IMR-90 (cell line): ENCODE results near the gene HSPA12A. TPM values are rescaled to one million over a fixed set of nuclear protein-coding genes. Genes with fewer than 3 reads are reported as not detected.

ENCODE experiments used
- ATAC-seq: fragments of 200-7000 bp; cut with Tn5 transposase; 2 replicates; pipeline ENCODE4 v1.9.1; 2020; ENCODE audit warnings: low read depth, mild to moderate bottlenecking, moderate library complexity
- BruUV-seq: library from RNA; stranded (reverse); fragments of 400-500 nt; replicated peaks from 2 replicates; lab custom pipeline; 2021; lab: Mats Ljungman, UMichigan
- CTCF ChIA-PET: fragments of 300-600 bp; formaldehyde crosslinking; extraction: SDS; loops from one replicate; lab custom pipeline; 2021; ENCODE audit warnings: antibody characterized with exemption; lab: Yijun Ruan, JAX
- POLR2A ChIA-PET: fragments of 300-600 bp; sonication (Branson Sonifier 250); formaldehyde crosslinking; loops from one replicate; lab custom pipeline; 2022; ENCODE audit warnings: antibody characterized with exemption; ENCODE audit not compliant: unreplicated experiment; lab: Charles Lee
- DNase-seq: peaks from one replicate; pipeline ENCODE4 v3.0.0; 2013
- H2AFZ ChIP-seq: replicated peaks from 2 replicates; pipeline ENCODE3; 2013; ENCODE audit warnings: low read length, mild to moderate bottlenecking; ENCODE audit not compliant: poor library complexity
- H2AK5ac ChIP-seq: 2 replicates; pipeline ENCODE4 v1.6.1; 2013; ENCODE audit warnings: low read depth, low read length, inconsistent platforms
- H2AK9ac ChIP-seq: replicated peaks from 2 replicates; pipeline ENCODE3; 2013; ENCODE audit warnings: mild to moderate bottlenecking, low read depth, low read length, moderate library complexity; ENCODE audit not compliant: poor library complexity
- H2BK120ac ChIP-seq: 2 replicates; pipeline ENCODE4 v1.6.1; 2013; ENCODE audit warnings: low read depth, low read length, inconsistent platforms
- H2BK15ac ChIP-seq: 3 replicates; pipeline ENCODE4 v1.6.1; 2013; ENCODE audit warnings: low read depth, low read length, inconsistent platforms
- H2BK20ac ChIP-seq: 2 replicates; pipeline ENCODE4 v1.6.1; 2013; ENCODE audit warnings: low read depth, mild to moderate bottlenecking, inconsistent platforms, low read length, moderate library complexity
- H2BK5ac ChIP-seq: 2 replicates; pipeline ENCODE4 v1.6.1; 2013; ENCODE audit warnings: mild to moderate bottlenecking, low read depth, low read length, inconsistent platforms; ENCODE audit not compliant: poor library complexity, severe bottlenecking
- H3K14ac ChIP-seq: replicated peaks from 2 replicates; pipeline ENCODE4 v1.6.1; 2013; ENCODE audit warnings: low read depth, low read length, inconsistent platforms
- H3K18ac ChIP-seq: 2 replicates; pipeline ENCODE4 v1.6.1; 2013; ENCODE audit warnings: low read depth, low read length, control low read depth
- H3K23ac ChIP-seq: 2 replicates; pipeline ENCODE4 v1.6.1; 2013; ENCODE audit warnings: low read depth, low read length, inconsistent platforms
- H3K27ac ChIP-seq: 2 replicates; pipeline ENCODE4 v1.5.1; 2013; ENCODE audit warnings: mild to moderate bottlenecking, control low read depth, low read length; ENCODE audit not compliant: insufficient read depth
- H3K27me3 ChIP-seq: 2 replicates; pipeline ENCODE4 v1.6.1; 2013; ENCODE audit warnings: low read length; ENCODE audit not compliant: control insufficient read depth, insufficient read depth
- H3K36me3 ChIP-seq: 2 replicates; pipeline ENCODE4 v1.6.1; 2013; ENCODE audit warnings: low read length, mixed read lengths; ENCODE audit not compliant: control insufficient read depth, insufficient read depth
- H3K4ac ChIP-seq: 2 replicates; pipeline ENCODE4 v1.6.1; 2013; ENCODE audit warnings: low read depth, low read length, inconsistent platforms
- H3K4me1 ChIP-seq: 2 replicates; pipeline ENCODE4 v1.6.1; 2013; ENCODE audit warnings: low read length, mixed read lengths; ENCODE audit not compliant: control insufficient read depth, insufficient read depth
- H3K4me2 ChIP-seq: 2 replicates; pipeline ENCODE4 v1.6.1; 2013; ENCODE audit warnings: low read depth, mild to moderate bottlenecking, control low read depth, low read length, moderate library complexity
- H3K4me3 ChIP-seq: 2 replicates; pipeline ENCODE4 v1.5.1; 2013; ENCODE audit warnings: low read depth, mild to moderate bottlenecking, control low read depth, low read length, moderate library complexity; ENCODE audit not compliant: insufficient read depth
- H3K56ac ChIP-seq: 2 replicates; pipeline ENCODE4 v1.6.1; 2013; ENCODE audit warnings: low read length, inconsistent platforms; ENCODE audit not compliant: insufficient read depth; ENCODE audit errors: extremely low read depth
- H3K79me1 ChIP-seq, 2 experiments: 2 replicates each; pipeline ENCODE4 v1.6.1; 2013; ENCODE audit warnings: low read length in 2 of 2, inconsistent platforms in 1 of 2, low read depth in 1 of 2
- H3K9ac ChIP-seq: 2 replicates; pipeline ENCODE4 v1.6.1; 2013; ENCODE audit warnings: low read depth, low read length, control low read depth
- H3K9me1 ChIP-seq: 2 replicates; pipeline ENCODE4 v1.6.1; 2013; ENCODE audit warnings: low read length, inconsistent platforms; ENCODE audit not compliant: insufficient read depth
- H3K9me3 ChIP-seq: 2 replicates; pipeline ENCODE4 v1.6.1; 2013; ENCODE audit warnings: low read length; ENCODE audit not compliant: control insufficient read depth, insufficient read depth
- H4K20me1 ChIP-seq: 2 replicates; pipeline ENCODE4 v1.6.1; 2013; ENCODE audit warnings: low read length, inconsistent platforms; ENCODE audit not compliant: insufficient read depth
- H4K5ac ChIP-seq: 2 replicates; pipeline ENCODE4 v1.6.1; 2013; ENCODE audit warnings: mild to moderate bottlenecking, low read depth, low read length, control low read depth
- H4K8ac ChIP-seq, 2 experiments: 2 replicates each; pipeline ENCODE4 v1.6.1; 2013; ENCODE audit warnings: low read depth in 2 of 2, low read length in 2 of 2, control low read depth in 1 of 2, inconsistent platforms in 1 of 2
- H4K91ac ChIP-seq: 2 replicates; pipeline ENCODE4 v1.6.1; 2013; ENCODE audit warnings: low read depth, low read length, inconsistent platforms; ENCODE audit not compliant: insufficient read depth
- BHLHE40 ChIP-seq: fragments of 150-350 bp; IDR thresholded peaks from 2 replicates; pipeline ENCODE4 v1.6.1; 2016; ENCODE audit warnings: mild to moderate bottlenecking, low read depth, low read length
- CEBPB ChIP-seq: IDR thresholded peaks from 2 replicates; pipeline ENCODE4 v1.6.1; 2012; ENCODE audit warnings: low read depth, low read length, improper control_type of control experiment
- CHD1 ChIP-seq: IDR thresholded peaks from 2 replicates; pipeline ENCODE4 v1.6.1; 2012; ENCODE audit warnings: low read depth, low read length, improper control_type of control experiment
- CTCF ChIP-seq: conservative IDR thresholded peaks from 2 replicates; pipeline ENCODE4 v1.5.1; 2012; ENCODE audit warnings: mild to moderate bottlenecking, low read depth, low read length, improper control_type of control experiment
- ELK1 ChIP-seq: fragments of 150-350 bp; IDR thresholded peaks from 2 replicates; pipeline ENCODE4 v1.6.1; 2016; ENCODE audit warnings: low read depth, mild to moderate bottlenecking, low read length, moderate library complexity, borderline replicate concordance
- MAFK ChIP-seq: IDR thresholded peaks from 2 replicates; pipeline ENCODE4 v1.6.1; 2012; ENCODE audit warnings: low read depth, low read length, improper control_type of control experiment
- MAZ ChIP-seq: IDR thresholded peaks from 2 replicates; pipeline ENCODE4 v1.6.1; 2012; ENCODE audit warnings: low read depth, mild to moderate bottlenecking, low read length, improper control_type of control experiment, moderate library complexity, borderline replicate concordance
- MXI1 ChIP-seq: IDR thresholded peaks from 2 replicates; pipeline ENCODE4 v1.6.1; 2012; ENCODE audit warnings: low read depth, mild to moderate bottlenecking, low read length, moderate library complexity, borderline replicate concordance
- POLR2A ChIP-seq: IDR thresholded peaks from 2 replicates; pipeline ENCODE4 v1.6.1; 2012; ENCODE audit warnings: mild to moderate bottlenecking, low read depth, low read length
- RAD21 ChIP-seq: IDR thresholded peaks from 2 replicates; pipeline ENCODE4 v1.6.1; 2012; ENCODE audit warnings: low read length, improper control_type of control experiment
- RCOR1 ChIP-seq: IDR thresholded peaks from 2 replicates; pipeline ENCODE4 v1.6.1; 2012; ENCODE audit warnings: mild to moderate bottlenecking, low read length, improper control_type of control experiment; ENCODE audit not compliant: insufficient replicate concordance
- RFX5 ChIP-seq: IDR thresholded peaks from 2 replicates; pipeline ENCODE4 v1.8.0; 2012; ENCODE audit warnings: low read depth, mild to moderate bottlenecking, low read length, moderate library complexity
- SMC3 ChIP-seq: fragments of 150-350 bp; IDR thresholded peaks from 2 replicates; pipeline ENCODE4 v1.6.1; 2016; ENCODE audit warnings: low read depth, mild to moderate bottlenecking, antibody characterized with exemption, low read length, moderate library complexity
- WGBS, 2 experiments: methylation state at CpG; one replicate each; pipeline versions ENCODE4 v1.1.5 to v1.1.7; 2013; ENCODE audit warnings: missing lambda C conversion rate in 2 of 2; ENCODE audit not compliant: insufficient read length in 1 of 2; ENCODE audit errors: extremely low coverage in 2 of 2; 5-methylcytosine and 5-hydroxymethylcytosine counted together
- dilution Hi-C: fragments of 300-500 bp; cut with HindIII; formaldehyde crosslinking; loops from one replicate; pipeline ENCODE4 v1.14.3; 2018; ENCODE audit warnings: low sequenced_read_pairs; ENCODE audit not compliant: unreplicated experiment
- in situ Hi-C: fragments of 300-500 bp; cut with MboI; formaldehyde crosslinking; loops from 3 replicates; pipeline ENCODE4 v1.14.3; 2019; ENCODE audit warnings: low sequenced_read_pairs, inconsistent platforms, mixed read lengths
- intact Hi-C: fragments of 100-400 bp; cut with micrococcal nuclease; formaldehyde crosslinking; loops from 2 replicates; pipeline ENCODE4 v1.10.0; 2022
- polyA plus RNA-seq, 3 experiments: library from polyadenylated mRNA; depleted of rRNA; stranded (reverse); fragments of >200 nt; gene quantifications; 2 replicates each; pipeline ENCODE4 v1.2.3, GENCODE V29; 2012; ENCODE audit warnings: low replicate concordance in 1 of 3
- total RNA-seq: library from RNA; depleted of rRNA; stranded (reverse); fragments of >200 nt; gene quantifications from 2 replicates; pipeline ENCODE4 v1.2.3, GENCODE V29; 2012
- TF ChIP-seq, protein P1 (sequence below): fragments of 150-350 bp; IDR thresholded peaks from 2 replicates; pipeline ENCODE4 v1.6.1; 2017; ENCODE audit warnings: mild to moderate bottlenecking, antibody characterized with exemption, low read length, low read depth

Gene HSPA12A
- total and polyA plus RNA-seq, 2 of the 4 experiments (the other 2 are of a cell fraction): 16.1 to 16.7 TPM

GRCh38 chr10:116710076-116710475, 32.3 kb downstream of the HSPA12A start:
- no TSS peak for BruUV-seq
- no peak overlapping the region for H2AK5ac ChIP-seq
- ATAC-seq: no peak
- in situ Hi-C loops: no loop called here
- no peak overlapping the region for H2BK5ac ChIP-seq
- H3K4me2 ChIP-seq: no peak overlapping the region
- no peak overlapping the region for H3K56ac ChIP-seq
- H3K14ac ChIP-seq: no peak overlapping the region
- H3K36me3 ChIP-seq: no peaks in the 10 kb centered on the region
- ChIA-PET POLR2A (no interaction called here), CTCF (no interaction called here)
- no peaks in the 10 kb centered on the region for H3K27me3 ChIP-seq
- no peak overlapping the region for H3K27ac ChIP-seq
- H3K4ac ChIP-seq: no peak overlapping the region
- H2BK20ac ChIP-seq: no peak overlapping the region
- peak overlapping the region; percentile 5 for H2AFZ ChIP-seq
- DNase-seq: no peak
- no peak overlapping the region for H3K4me3 ChIP-seq
- H3K9me3 ChIP-seq: no peaks in the 10 kb centered on the region
- H4K5ac ChIP-seq: no peak overlapping the region
- H4K8ac ChIP-seq: no peak overlapping the region
- no peak overlapping the region for H2BK15ac ChIP-seq
- 87% methylated on average over 3 of the region's 4 CpGs; no CpG with 5 or more reads in 1 of the 2 experiments for WGBS, 2 experiments
- H4K20me1 ChIP-seq: peaks cover 8% of the 10 kb centered on the region; the same call in 1 of the 2 replicates
- TF ChIP-seq RAD21: no peak
- TF ChIP-seq MXI1: no peak
- TF ChIP-seq ELK1: no peak
- no peak for TF ChIP-seq RFX5
- no peak for TF ChIP-seq RCOR1
- no peak for TF ChIP-seq CTCF
- TF ChIP-seq, protein P1, sequence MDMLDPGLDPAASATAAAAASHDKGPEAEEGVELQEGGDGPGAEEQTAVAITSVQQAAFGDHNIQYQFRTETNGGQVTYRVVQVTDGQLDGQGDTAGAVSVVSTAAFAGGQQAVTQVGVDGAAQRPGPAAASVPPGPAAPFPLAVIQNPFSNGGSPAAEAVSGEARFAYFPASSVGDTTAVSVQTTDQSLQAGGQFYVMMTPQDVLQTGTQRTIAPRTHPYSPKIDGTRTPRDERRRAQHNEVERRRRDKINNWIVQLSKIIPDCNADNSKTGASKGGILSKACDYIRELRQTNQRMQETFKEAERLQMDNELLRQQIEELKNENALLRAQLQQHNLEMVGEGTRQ: no peak
- TF ChIP-seq POLR2A: no peak
- TF ChIP-seq BHLHE40: no peak
- TF ChIP-seq MAFK: no peak
- no peak for TF ChIP-seq CEBPB
- TF ChIP-seq CHD1: no peak
- no peak for TF ChIP-seq SMC3
- TF ChIP-seq MAZ: no peak
- H3K4me1 ChIP-seq: peaks cover 6% of the 10 kb centered on the region
- H2BK120ac ChIP-seq: no peak overlapping the region
- H2AK9ac ChIP-seq: no peak overlapping the region
- H3K18ac ChIP-seq: no peak overlapping the region
- H3K79me1 ChIP-seq: peaks cover 10 to 32% of the 10 kb centered on the region in 2 experiments
- dilution Hi-C loops: no loop called here
- H3K9ac ChIP-seq: no peak overlapping the region
- H3K9me1 ChIP-seq: peaks cover 10% of the 10 kb centered on the region
- intact Hi-C loops: no loop called here
- no peak overlapping the region for H3K23ac ChIP-seq
- no peak overlapping the region for H4K91ac ChIP-seq
